ENCODE data around the gene SLC22A12. TPM values are rescaled to one million over a fixed set of nuclear protein-coding genes. Genes with fewer than 3 reads are reported as not detected.

Gene SLC22A12
- total RNA-seq, 4 donors from 2014 or later: not detected

DNA sequence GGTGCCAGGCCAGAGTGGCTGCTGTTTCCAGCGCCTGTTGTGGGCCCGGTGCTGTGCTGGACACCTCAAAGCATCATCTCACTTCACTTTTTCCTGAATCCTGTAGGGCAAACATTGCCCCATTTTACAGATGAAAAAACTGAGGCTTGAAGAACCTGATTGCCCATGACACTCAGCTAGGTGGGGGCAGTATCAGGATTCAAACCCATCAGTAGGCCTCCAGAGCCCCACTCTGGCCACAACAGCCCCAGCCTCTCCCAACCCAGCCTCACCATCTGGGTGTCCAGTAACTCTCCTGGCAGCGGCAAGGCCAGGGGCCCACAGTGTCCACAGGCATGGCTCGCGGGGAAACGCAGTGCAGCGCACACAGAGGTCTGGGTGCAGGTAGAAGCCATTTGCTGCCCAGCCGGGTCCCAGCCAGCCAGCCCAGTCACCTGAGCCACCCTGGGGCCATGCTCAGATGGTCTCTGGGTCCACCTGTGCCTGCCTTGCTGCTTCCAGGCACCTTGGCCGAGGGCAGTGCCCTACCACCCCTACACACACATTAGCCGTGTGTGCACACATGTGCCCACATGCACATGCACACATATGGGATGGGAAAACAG is 11.5 kb downstream of the SLC22A12 start:
- WGBS, 2 donors: 90 to 98% methylated on average over 8 to 9 of the region's 10 CpGs
- intact Hi-C loops (cut with DNase I; ENCODE audit: low total_unique reads): no loop called here
- no peak overlapping the region for H3K4me3 ChIP-seq (ENCODE audit: low read depth, poor library complexity, severe bottlenecking)
- TF ChIP-seq POLR2A (IDR thresholded peaks at IDR 0.05): no peak
- TF ChIP-seq, protein P1, sequence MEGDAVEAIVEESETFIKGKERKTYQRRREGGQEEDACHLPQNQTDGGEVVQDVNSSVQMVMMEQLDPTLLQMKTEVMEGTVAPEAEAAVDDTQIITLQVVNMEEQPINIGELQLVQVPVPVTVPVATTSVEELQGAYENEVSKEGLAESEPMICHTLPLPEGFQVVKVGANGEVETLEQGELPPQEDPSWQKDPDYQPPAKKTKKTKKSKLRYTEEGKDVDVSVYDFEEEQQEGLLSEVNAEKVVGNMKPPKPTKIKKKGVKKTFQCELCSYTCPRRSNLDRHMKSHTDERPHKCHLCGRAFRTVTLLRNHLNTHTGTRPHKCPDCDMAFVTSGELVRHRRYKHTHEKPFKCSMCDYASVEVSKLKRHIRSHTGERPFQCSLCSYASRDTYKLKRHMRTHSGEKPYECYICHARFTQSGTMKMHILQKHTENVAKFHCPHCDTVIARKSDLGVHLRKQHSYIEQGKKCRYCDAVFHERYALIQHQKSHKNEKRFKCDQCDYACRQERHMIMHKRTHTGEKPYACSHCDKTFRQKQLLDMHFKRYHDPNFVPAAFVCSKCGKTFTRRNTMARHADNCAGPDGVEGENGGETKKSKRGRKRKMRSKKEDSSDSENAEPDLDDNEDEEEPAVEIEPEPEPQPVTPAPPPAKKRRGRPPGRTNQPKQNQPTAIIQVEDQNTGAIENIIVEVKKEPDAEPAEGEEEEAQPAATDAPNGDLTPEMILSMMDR (IDR thresholded peaks at IDR 0.05): no peak
- no peak for DNase-seq (ENCODE audit: low spot score in 2 of 2)

DNA sequence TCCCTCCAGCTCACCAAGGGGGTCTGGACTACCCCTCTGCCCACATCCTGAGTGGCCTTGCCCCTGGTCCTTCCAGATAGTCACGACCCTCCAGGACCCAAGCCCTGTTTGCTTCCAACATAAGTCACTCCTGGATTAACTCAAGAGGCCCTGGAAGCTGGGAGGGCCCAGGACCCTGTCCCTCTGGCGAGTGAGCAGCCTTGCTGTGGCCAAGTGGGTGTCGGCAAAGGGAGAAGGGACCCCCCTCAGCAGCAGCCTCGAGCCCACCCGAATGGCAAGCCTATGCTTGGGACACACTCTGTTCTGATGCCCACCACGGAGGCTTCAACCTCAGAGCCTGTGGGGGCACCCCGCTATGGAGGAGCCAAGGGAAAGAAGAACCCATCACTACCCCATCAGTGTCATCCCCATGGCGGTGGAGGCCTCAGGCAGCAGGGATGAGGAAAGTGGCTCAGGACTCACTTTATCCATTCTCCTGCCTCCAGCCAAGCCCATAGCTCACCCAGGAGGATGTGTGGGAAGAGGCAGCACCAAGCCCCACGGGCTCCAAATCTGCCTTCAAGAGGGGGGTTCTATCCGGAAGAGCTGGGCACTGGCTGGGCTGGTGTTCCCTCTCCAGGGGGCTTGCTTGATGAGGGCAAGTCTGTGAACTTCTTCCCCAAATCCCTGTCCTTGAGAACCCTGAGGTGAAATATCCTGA is 12.5 kb downstream of the SLC22A12 start:
- TF ChIP-seq, protein P1 (IDR thresholded peaks at IDR 0.05): no peak
- TF ChIP-seq POLR2A (IDR thresholded peaks at IDR 0.05): no peak

DNA sequence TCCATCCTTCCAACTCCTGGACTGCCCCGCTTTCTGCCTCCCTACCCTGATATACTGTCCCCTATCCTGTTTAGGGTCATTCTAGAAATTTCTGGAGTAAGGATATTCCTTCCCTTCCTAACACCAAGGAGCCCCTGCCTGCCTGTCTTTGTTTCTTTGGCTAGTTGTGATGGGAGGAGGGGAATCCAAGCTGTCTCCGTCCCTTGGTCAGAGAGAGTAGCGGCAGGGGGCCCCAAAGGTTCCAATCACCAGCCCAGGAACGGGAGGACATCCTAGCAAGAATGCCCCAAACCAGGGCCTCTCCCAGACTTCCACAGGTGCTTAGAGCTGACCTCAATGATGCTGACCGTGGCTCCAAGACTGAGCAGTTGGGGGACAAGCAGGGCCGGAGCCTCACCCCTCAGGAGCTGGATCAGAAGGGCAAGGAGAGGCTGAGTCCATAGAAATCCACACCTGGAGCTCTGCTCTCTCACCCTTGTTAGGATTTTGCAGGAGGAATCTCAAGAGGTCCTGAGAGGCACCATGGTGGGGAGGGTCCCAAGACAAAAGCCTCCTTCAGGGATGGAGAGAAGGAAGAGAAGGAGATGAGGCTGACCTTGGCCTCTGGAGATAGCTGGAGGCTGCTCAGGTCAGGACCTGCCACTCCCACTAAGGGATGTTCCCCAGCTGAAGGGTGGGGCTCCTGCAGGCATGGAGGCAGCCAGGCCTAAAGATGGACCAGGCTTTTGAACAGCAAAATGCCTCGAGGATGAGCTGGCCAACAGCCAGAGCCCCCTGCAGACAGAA is 13.6 kb downstream of the SLC22A12 start:
- TF ChIP-seq POLR2A (IDR thresholded peaks at IDR 0.05): no peak
- TF ChIP-seq, protein P1 (IDR thresholded peaks at IDR 0.05): no peak
- DNase-seq (ENCODE audit: low spot score in 2 of 2): no peak
- 79 to 80% methylated on average over 7 of the region's 7 CpGs for WGBS, 2 donors
- no peak overlapping the region for H3K4me3 ChIP-seq (ENCODE audit: low read depth, poor library complexity, severe bottlenecking)
- intact Hi-C loops (cut with DNase I; ENCODE audit: low total_unique reads): no loop called here

More for the DNA sequence above, 12.5 kb downstream of the SLC22A12 start:
- DNase-seq (ENCODE audit: low spot score in 2 of 2): no peak
- 85 to 90% methylated on average over 10 of the region's 10 CpGs for WGBS, 2 donors
- no peak overlapping the region for H3K4me3 ChIP-seq (ENCODE audit: low read depth, poor library complexity, severe bottlenecking)
- intact Hi-C loops (cut with DNase I; ENCODE audit: low total_unique reads): no loop called here

DNA sequence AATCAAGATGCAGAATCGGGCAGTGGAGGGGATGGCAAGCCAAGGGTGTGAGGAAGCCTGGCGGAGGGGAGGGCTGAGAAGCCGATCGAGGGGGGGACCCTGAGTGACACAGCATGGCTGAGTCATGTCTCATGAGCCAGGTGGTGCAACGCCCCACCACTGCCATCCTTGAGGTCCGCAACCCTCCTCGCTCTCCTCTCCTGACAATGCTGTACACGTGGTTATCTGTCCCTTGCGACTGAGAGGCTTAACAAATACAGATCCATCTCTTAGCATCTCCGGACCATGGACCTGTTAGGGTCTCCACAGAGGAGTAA is 14.2 kb downstream of the SLC22A12 start:
- TF ChIP-seq POLR2A (IDR thresholded peaks at IDR 0.05): no peak
- TF ChIP-seq, protein P1 (IDR thresholded peaks at IDR 0.05): no peak
- no peak for DNase-seq (ENCODE audit: low spot score in 2 of 2)
- no peak overlapping the region for H3K4me3 ChIP-seq (ENCODE audit: low read depth, poor library complexity, severe bottlenecking)
- intact Hi-C loops (cut with DNase I; ENCODE audit: low total_unique reads): no loop called here
- 69 to 75% methylated on average over 10 of the region's 10 CpGs for WGBS, 2 donors

DNA sequence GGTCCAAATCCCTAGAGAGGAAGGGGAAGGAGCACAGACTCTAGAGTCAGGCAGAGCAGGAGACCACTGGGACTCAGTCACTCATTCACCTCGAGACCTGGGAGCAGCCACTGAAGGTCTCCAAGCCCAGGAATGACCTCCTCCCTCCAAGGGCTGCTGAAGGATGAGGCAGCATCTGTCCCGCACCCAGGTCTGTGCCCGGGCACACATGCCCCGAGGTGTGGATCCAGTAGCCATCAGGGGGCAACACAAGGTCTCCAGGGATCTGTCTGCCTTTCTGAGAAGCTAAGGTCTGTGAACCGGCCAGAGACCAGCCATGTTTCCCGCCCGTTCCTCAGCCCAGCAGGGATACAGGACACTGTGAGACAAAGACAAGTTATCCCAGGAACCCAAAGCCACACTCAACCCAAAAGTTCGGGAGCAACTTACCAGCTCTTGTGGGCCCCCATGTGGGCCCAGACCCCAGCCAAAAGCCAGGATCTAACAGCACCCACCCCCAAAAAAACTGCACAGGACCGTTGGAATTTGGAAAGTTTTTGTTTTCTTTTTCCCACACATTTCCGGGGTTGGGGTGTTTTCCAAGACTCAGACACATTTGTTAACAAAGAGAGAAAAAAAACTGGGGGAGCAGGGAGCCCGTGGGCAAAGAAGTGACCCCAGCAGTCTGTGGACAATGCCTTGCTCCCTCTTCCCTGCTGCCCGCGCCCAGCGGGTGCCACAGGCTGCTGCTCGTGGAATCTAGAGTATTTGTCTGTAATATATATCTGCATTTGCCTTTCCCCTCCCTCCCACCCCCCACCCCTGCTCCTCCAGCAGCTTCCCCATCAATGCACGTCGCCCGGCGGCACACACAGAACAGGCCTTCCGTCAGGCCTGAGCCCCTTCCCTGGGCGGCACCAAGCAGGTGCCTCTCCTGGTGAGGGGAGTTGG is 14.9 kb downstream of the SLC22A12 start:
- intact Hi-C loops (cut with DNase I; ENCODE audit: low total_unique reads): no loop called here
- TF ChIP-seq, protein P1 (IDR thresholded peaks at IDR 0.05): no peak
- no peak for TF ChIP-seq POLR2A (IDR thresholded peaks at IDR 0.05)
- WGBS, 2 donors: 79 to 80% methylated on average over 18 to 21 of the region's 21 CpGs
- no peak for DNase-seq (ENCODE audit: low spot score in 2 of 2)
- no peak overlapping the region for H3K4me3 ChIP-seq (ENCODE audit: low read depth, poor library complexity, severe bottlenecking)
